Stimulated activated CD8-positive, alpha-beta memory T cell treated with anti-CD3 and anti-CD28 coated beads, Interleukin-2, amount 100 ng/mL, for 48 hours (primary cell): ENCODE data around the gene AOX1.
A peak's percentile ranks its signal among the peaks of the same experiment; 100 is the strongest.
"Not testable (repeated sequence)": the region's sequence is repeated elsewhere in the genome, so short reads cannot be mapped to it uniquely, and the experiment has no call there.

Experiments
- DNase-seq, 2 donors: peaks; one replicate each; pipeline ENCODE4 v3.0.0-alpha.2; 2020; ENCODE audit warnings: low read depth in 2 of 2

AOX1 gene

GRCh38 chr2:200702646-200703118, 116.9 kb downstream of the AOX1 start:
- peak in 1 of 2 donors; percentile 48 for DNase-seq

GRCh38 chr2:200703127-200703925, 117.5 kb downstream of the AOX1 start:
- no peak for DNase-seq

- DNase-seq, result no peak
These were observed 118.3 kb downstream of the AOX1 start for GRCh38 chr2:200703926-200704637.

GRCh38 chr2:200705305-200706041, 119.7 kb downstream of the AOX1 start:
- DNase-seq, result no peak

GRCh38 chr2:200708943-200709342, 123.1 kb downstream of the AOX1 start:
- no peak for DNase-seq

GRCh38 chr2:200713003-200713703, 127.3 kb downstream of the AOX1 start:
- DNase-seq, result peak; percentile 88

- DNase-seq, result no peak
These were observed 127.9 kb downstream of the AOX1 start for GRCh38 chr2:200713704-200714064.

GRCh38 chr2:200715014-200715413, 129.2 kb downstream of the AOX1 start:
- not testable (repeated sequence) for DNase-seq

GRCh38 chr2:200716386-200716785, 130.6 kb downstream of the AOX1 start:
- no peak for DNase-seq
